Esophagus muscularis mucosa (tissue), 4 donors: Measurements from ENCODE around the gene MRPL14. TPM values are rescaled to one million over a fixed set of nuclear protein-coding genes. Genes with fewer than 3 reads are reported as not detected.

Experiments used
- DNase-seq: peaks from one replicate; pipeline ENCODE4 v3.0.0-alpha.2; 2017; ENCODE audit errors: extremely low spot score
- H3K27ac ChIP-seq, 4 donors: fragments of 200-600 bp; sonication (generic); replicated peaks in 1 of 4; 1 replicate in 3 of 4; 2 replicates in 1 of 4; pipeline ENCODE4 v1.5.1; 2016 to 2019; ENCODE audit warnings: mild to moderate bottlenecking in 1 of 4
- H3K27me3 ChIP-seq, 4 donors: fragments of 200-600 bp; sonication (generic); one replicate each; pipeline versions ENCODE4 v1.5.1 to v1.6.0; 2016 to 2019
- H3K36me3 ChIP-seq, 4 donors: fragments of 200-600 bp; sonication (generic); one replicate each; pipeline ENCODE4 v1.5.1; 2016 to 2019
- H3K4me1 ChIP-seq, 4 donors: fragments of 200-600 bp; sonication (generic); one replicate each; pipeline ENCODE4 v1.5.1; 2016 to 2019
- H3K4me3 ChIP-seq, 4 donors: fragments of 200-600 bp; sonication (generic); 1 replicate in 2 of 4; 2 replicates in 2 of 4; pipeline ENCODE4 v1.5.1; 2016 to 2019; ENCODE audit warnings: mild to moderate bottlenecking in 4 of 4, moderate library complexity in 1 of 4
- H3K9me3 ChIP-seq, 4 donors: fragments of 200-600 bp; sonication (generic); 1 replicate in 3 of 4; 2 replicates in 1 of 4; pipeline ENCODE4 v1.5.1; 2016 to 2019
- CTCF ChIP-seq, 3 experiments: fragments of 200-600 bp in 2 of 3; fragments of 450-650 bp in 1 of 3; sonication (generic) in 2 of 3; IDR thresholded peaks; one replicate each; pipeline ENCODE4 v1.5.1; 2017 to 2019; ENCODE audit warnings: antibody characterized with exemption in 3 of 3, mild to moderate bottlenecking in 2 of 3, moderate library complexity in 1 of 3
- EP300 ChIP-seq: sonication (generic); formaldehyde crosslinking; IDR thresholded peaks from one replicate; pipeline ENCODE4 v1.6.1; 2017; ENCODE audit warnings: antibody characterized with exemption
- POLR2A ChIP-seq: fragments of 450-650 bp; IDR thresholded peaks from one replicate; pipeline ENCODE4 v1.6.1; 2017; ENCODE audit warnings: antibody characterized with exemption, moderate library complexity, mild to moderate bottlenecking, low read depth
- POLR2AphosphoS5 ChIP-seq, 2 donors: sonication (generic); formaldehyde crosslinking; IDR thresholded peaks; one replicate each; pipeline ENCODE4 v1.6.1; 2017; ENCODE audit warnings: antibody characterized with exemption in 2 of 2
- WGBS: methylation state at CpG from one replicate; pipeline ENCODE4 v1.1.5; 2018; 5-methylcytosine and 5-hydroxymethylcytosine counted together
- intact Hi-C: fragments of 100-400 bp; cut with DNase I; formaldehyde crosslinking; loops from one replicate; pipeline ENCODE4 v1.15.1; 2023
- total RNA-seq, 4 donors: library from RNA; depleted of rRNA; stranded (reverse); fragments of >200 nt; gene quantifications; one replicate each; pipeline versions ENCODE4 v1.1.0 to v1.2.1, GENCODE V29; 2016

The MRPL14 gene
- total RNA-seq, 4 donors from 2014 or later: 30.3 to 44.2 (median 41.1) TPM

GRCh38 chr6:44162876-44163625, 35.8 kb upstream of the MRPL14 start:
- Histone ChIP-seq H3K27ac (no peak overlapping the region), H3K36me3 (no peaks in the 10 kb centered on the region), H3K4me1 (no peaks in the 10 kb centered on the region), H3K4me3 (no peak overlapping the region), H3K27me3 (peaks cover 0 to 14% (median 0%) of the 10 kb centered on the region in 4 donors), H3K9me3 (no peaks in the 10 kb centered on the region)
- DNase-seq: no peak
- no peak for TF ChIP-seq POLR2A
- no peak for TF ChIP-seq POLR2AphosphoS5 (IDR thresholded peaks at IDR 0.05)
- TF ChIP-seq EP300: no peak
- no peak for TF ChIP-seq CTCF (IDR thresholded peaks at IDR 0.05)
- 92% methylated on average over 6 of the region's 8 CpGs for WGBS
- intact Hi-C loops: no loop called here

GRCh38 chr6:44161997-44162338, 34.7 kb upstream of the MRPL14 start:
- peaks cover 0 to 13% (median 0%) of the 10 kb centered on the region in 4 donors for H3K27me3 ChIP-seq
- no peak for TF ChIP-seq POLR2AphosphoS5 (IDR thresholded peaks at IDR 0.05)
- no peak for TF ChIP-seq CTCF (IDR thresholded peaks at IDR 0.05)
- TF ChIP-seq POLR2A: no peak
- TF ChIP-seq EP300: no peak
- WGBS: 69% methylated on average over 8 of the region's 8 CpGs
- H3K27ac ChIP-seq: no peak overlapping the region
- no peaks in the 10 kb centered on the region for H3K36me3 ChIP-seq
- no peaks in the 10 kb centered on the region for H3K4me1 ChIP-seq
- H3K9me3 ChIP-seq: no peaks in the 10 kb centered on the region
- no peak overlapping the region for H3K4me3 ChIP-seq
- intact Hi-C loops: no loop called here
- DNase-seq: no peak

- Histone ChIP-seq H3K4me1 (no peaks in the 10 kb centered on the region), H3K27ac (no peak within 1 kb of the TSS), H3K27me3 (peaks cover 0 to 2% (median 0%) of the 10 kb centered on the region in 4 donors), H3K4me3 (no peak within 1 kb of the TSS), H3K36me3 (peaks cover 0 to 7% (median 2%) of the 10 kb centered on the region in 4 donors), H3K9me3 (no peaks in the 10 kb centered on the region)
- no peak for DNase-seq
- intact Hi-C loops: no loop called here
- WGBS: 88% methylated on average over 3 of the region's 5 CpGs
- TF ChIP-seq POLR2A: no peak
- TF ChIP-seq CTCF (IDR thresholded peaks at IDR 0.05): no peak
- no peak for TF ChIP-seq EP300
- no peak for TF ChIP-seq POLR2AphosphoS5 (IDR thresholded peaks at IDR 0.05)
These were observed 31.5 kb upstream of the MRPL14 start, which contains the start of gene CAPN11 for GRCh38 chr6:44158770-44159228. Gene CAPN11, plus strand, starts transcription at chr6:44158820. Its CDS starts 29 bp downstream, at chr6:44158849.

GRCh38 chr6:44157152-44157521, 29.9 kb upstream of the MRPL14 start:
- intact Hi-C loops: no loop called here
- no peaks in the 10 kb centered on the region for H3K27me3 ChIP-seq
- DNase-seq: no peak
- no peaks in the 10 kb centered on the region for H3K9me3 ChIP-seq
- WGBS: 81% methylated on average over 11 of the region's 11 CpGs
- H3K4me1 ChIP-seq: no peaks in the 10 kb centered on the region
- H3K4me3 ChIP-seq: no peak overlapping the region
- no peak for TF ChIP-seq POLR2A
- no peak for TF ChIP-seq POLR2AphosphoS5 (IDR thresholded peaks at IDR 0.05)
- no peak for TF ChIP-seq CTCF (IDR thresholded peaks at IDR 0.05)
- no peak for TF ChIP-seq EP300
- H3K36me3 ChIP-seq: peaks cover 0 to 19% (median 12%) of the 10 kb centered on the region in 4 donors
- H3K27ac ChIP-seq: no peak overlapping the region
